Stimulated activated CD8-positive, alpha-beta memory T cell treated with anti-CD3 and anti-CD28 coated beads, Interleukin-7, amount 100 ng/mL, for 48 hours (primary cell): ENCODE data around the gene TXNIP.

Experiments
- DNase-seq, 2 donors: peaks; one replicate each; pipeline ENCODE4 v3.0.0-alpha.2; 2020; ENCODE audit warnings: low read depth in 1 of 2; ENCODE audit errors: extremely low read depth in 1 of 2

Gene TXNIP

GRCh38 chr1:145946477-145946986 is 49.8 kb downstream of the TXNIP start:
- DNase-seq = no peak

- no peak for DNase-seq
Measured at GRCh38 chr1:145944532-145944931, 51.8 kb downstream of the TXNIP start.

GRCh38 chr1:145942871-145943270 is 53.5 kb downstream of the TXNIP start:
- no peak for DNase-seq
